ENCODE data around the gene CSH2. TPM values are rescaled to one million over a fixed set of nuclear protein-coding genes. Genes with fewer than 3 reads are reported as not detected.
"Not testable (repeated sequence)": the region's sequence is repeated elsewhere in the genome, so short reads cannot be mapped to it uniquely, and the experiment has no call there.

CSH2 gene
- not detected for total RNA-seq

DNA sequence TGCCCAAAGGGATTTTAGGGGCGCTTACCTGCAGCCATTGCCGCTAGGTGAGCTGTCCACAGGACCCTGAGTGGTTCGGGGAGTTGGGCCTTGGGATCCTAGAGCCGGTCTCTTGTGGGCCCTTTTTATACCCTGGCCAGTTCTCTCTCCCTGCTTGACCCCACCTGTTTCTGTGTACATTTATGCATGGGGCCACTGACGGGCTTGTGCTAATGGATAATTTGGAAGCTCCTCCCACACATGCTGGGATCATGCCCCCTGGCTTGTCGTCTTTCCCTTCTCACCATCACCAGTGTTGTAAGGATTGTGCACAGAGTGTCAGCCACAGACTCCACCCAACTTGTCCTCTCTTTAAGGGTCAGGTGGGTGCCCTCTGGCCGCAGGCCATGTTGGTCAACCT lies at the start of gene CSH2:
TSS of gene CSH2 (minus strand) at position 101 of the 400 bp plus-strand sequence. CDS start at position 38, 63 bp downstream.
- CTCF ChIA-PET = interaction anchor here (1.8 kb wide), 1 partner anchor 8 kb away, joined by 5 read pairs; no protein-coding TSS in a partner anchor
- H3K36me3 Mint-ChIP-seq (ENCODE audit: low read depth); H3K4me1 Mint-ChIP-seq; H3K4me3 Mint-ChIP-seq; H3K27ac Mint-ChIP-seq; POLR2A ChIA-PET; DNase-seq; H3K9me3 Mint-ChIP-seq: not testable (repeated sequence)
- H3K27me3 Mint-ChIP-seq = peaks cover 14% of the 10 kb centered on the region

GRCh38 chr17:63922402-63922801 lies 48.9 kb upstream of the CSH2 start:
- H3K9me3 Mint-ChIP-seq; H3K36me3 Mint-ChIP-seq (ENCODE audit: low read depth); POLR2A ChIA-PET; H3K4me1 Mint-ChIP-seq; H3K27me3 Mint-ChIP-seq; DNase-seq; H3K4me3 Mint-ChIP-seq; H3K27ac Mint-ChIP-seq: not testable (repeated sequence)
- CTCF ChIA-PET = interaction anchor here (1.4 to 5.8 kb wide), 3 partner anchors 24 to 105 kb away, joined by 4 to 136 read pairs (median 6); no protein-coding TSS in a partner anchor

DNA sequence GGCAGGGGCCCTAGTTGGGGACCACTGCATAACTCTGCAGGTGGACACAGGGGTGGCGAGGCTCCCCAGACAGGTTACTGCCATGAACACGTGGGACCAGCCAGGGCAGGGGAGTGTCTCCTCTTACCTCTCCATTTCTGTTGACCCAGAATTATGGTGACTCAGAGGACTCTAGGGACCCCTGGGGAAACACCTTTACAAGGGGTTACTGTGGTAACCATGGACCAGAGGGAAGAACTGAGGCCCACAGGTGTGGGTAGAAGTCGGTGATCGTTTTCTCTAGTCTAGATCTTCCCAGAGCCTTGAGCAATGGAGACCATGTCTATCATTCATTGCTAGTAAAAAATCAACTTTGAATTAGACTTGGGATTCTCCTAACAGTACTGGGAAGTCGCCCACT lies 47.3 kb upstream of the CSH2 start:
- CTCF ChIA-PET = interaction anchor here (1.8 to 5.8 kb wide), 5 partner anchors 10 to 213 kb away, joined by 4 to 136 read pairs (median 47); partner anchors contain the start of gene CD79B
- H3K36me3 Mint-ChIP-seq (ENCODE audit: low read depth); H3K4me3 Mint-ChIP-seq; H3K27ac Mint-ChIP-seq; H3K4me1 Mint-ChIP-seq; H3K9me3 Mint-ChIP-seq; DNase-seq: not testable (repeated sequence)
- POLR2A ChIA-PET = interaction anchor here (2.5 to 2.7 kb wide), 2 partner anchors 11 to 105 kb away, joined by 8 to 27 read pairs; partner anchors contain the start of gene CD79B
- peaks cover 16% of the 10 kb centered on the region for H3K27me3 Mint-ChIP-seq

GRCh38 chr17:63920050-63920449 lies 46.6 kb upstream of the CSH2 start:
- H3K36me3 Mint-ChIP-seq (ENCODE audit: low read depth); H3K4me3 Mint-ChIP-seq; H3K9me3 Mint-ChIP-seq; H3K4me1 Mint-ChIP-seq; DNase-seq; H3K27ac Mint-ChIP-seq: not testable (repeated sequence)
- CTCF ChIA-PET = interaction anchor here (0.6 to 5.8 kb wide), 37 partner anchors 10 to 1061 kb away, joined by 3 to 136 read pairs (median 5); partner anchors contain the start of genes CD79B, ERN1, ICAM2 and PRR29
- POLR2A ChIA-PET = interaction anchor here (1.0 to 3.0 kb wide), 9 partner anchors 12 to 226 kb away, joined by 3 to 27 read pairs (median 8); partner anchors contain the start of genes CD79B and ICAM2
- H3K27me3 Mint-ChIP-seq = peaks cover 19% of the 10 kb centered on the region

- Mint-ChIP-seq H3K27me3 (peaks cover 19% of the 10 kb centered on the region), H3K27ac (no peak overlapping the region), H3K4me1 (peaks cover 8% of the 10 kb centered on the region), H3K36me3 (ENCODE audit: low read depth) (no peaks in the 10 kb centered on the region), H3K4me3 (no peak overlapping the region), H3K9me3 (no peaks in the 10 kb centered on the region)
- ChIA-PET CTCF (interaction anchor here (0.6 to 5.8 kb wide), 38 partner anchors 9 to 1062 kb away, joined by 3 to 136 read pairs (median 5); partner anchors contain the start of genes CD79B, ERN1, ICAM2 and PRR29), POLR2A (interaction anchor here (1.0 to 3.0 kb wide), 13 partner anchors 13 to 227 kb away, joined by 3 to 27 read pairs (median 6); partner anchors contain the start of genes CD79B and ICAM2)
- DNase-seq = peak; percentile 79
Measured at GRCh38 chr17:63919311-63919723, 45.8 kb upstream of the CSH2 start.

DNA sequence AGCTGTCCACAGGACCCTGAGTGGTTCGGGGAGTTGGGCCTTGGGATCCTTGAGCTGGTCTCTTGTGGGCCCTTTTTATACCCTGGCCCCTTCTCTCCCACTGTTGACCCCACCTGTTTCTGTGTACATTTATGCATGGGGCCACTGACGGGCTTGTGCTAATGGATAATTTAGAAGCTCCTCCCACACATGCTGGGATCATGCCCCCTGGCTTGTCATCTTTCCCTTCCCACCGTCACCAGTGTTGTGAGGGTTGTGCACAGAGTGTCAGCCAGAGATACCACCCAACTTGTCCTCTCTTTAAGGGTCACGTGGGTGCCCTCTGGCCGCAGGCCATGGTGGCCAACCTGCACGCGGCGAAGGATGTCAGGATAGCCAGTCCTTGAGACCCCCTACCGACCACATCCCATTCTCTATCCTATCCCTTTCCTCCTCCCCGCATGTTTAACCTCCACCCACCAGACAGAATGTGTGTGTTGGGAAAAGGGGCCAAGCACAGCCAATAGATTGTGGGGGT lies 45.4 kb upstream of the CSH2 start, which contains the start of gene GH1:
TSS of gene GH1 (minus strand) at position 51 of the 517 bp plus-strand sequence. CDS start 63 bp downstream, outside the sequence.
- CTCF ChIA-PET = interaction anchor here (0.7 to 5.8 kb wide), 34 partner anchors 8 to 363 kb away, joined by 3 to 136 read pairs (median 5); partner anchors contain the start of genes CD79B, ERN1, ICAM2 and PRR29
- H3K4me3 Mint-ChIP-seq; H3K36me3 Mint-ChIP-seq (ENCODE audit: low read depth); DNase-seq; H3K9me3 Mint-ChIP-seq; H3K4me1 Mint-ChIP-seq; H3K27ac Mint-ChIP-seq: not testable (repeated sequence)
- H3K27me3 Mint-ChIP-seq = peaks cover 19% of the 10 kb centered on the region
- POLR2A ChIA-PET = interaction anchor here (1.1 to 3.0 kb wide), 12 partner anchors 13 to 227 kb away, joined by 3 to 27 read pairs (median 7); partner anchors contain the start of genes CD79B and ICAM2

DNA sequence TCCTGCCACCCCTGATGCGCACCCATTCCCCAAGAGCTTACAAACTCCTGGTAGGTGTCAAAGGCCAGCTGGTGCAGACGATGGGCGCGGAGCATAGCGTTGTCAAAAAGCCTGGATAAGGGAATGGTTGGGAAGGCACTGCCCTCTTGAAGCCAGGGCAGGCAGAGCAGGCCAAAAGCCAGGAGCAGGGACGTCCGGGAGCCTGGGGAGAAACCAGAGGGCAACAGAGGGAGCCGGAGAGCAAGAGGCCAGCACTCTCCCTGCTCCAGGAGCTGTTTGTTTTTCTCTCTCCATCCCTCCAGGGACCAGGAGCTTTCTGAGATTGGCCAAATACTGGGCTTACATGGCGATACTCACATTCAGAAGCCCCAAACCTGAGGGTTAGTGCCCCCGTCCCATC lies 44.8 kb upstream of the CSH2 start:
- no peak overlapping the region for H3K27ac Mint-ChIP-seq
- H3K27me3 Mint-ChIP-seq = peaks cover 19% of the 10 kb centered on the region
- ChIA-PET CTCF (interaction anchor here (0.7 to 5.8 kb wide), 15 partner anchors 13 to 364 kb away, joined by 3 to 136 read pairs (median 17); partner anchors contain the start of genes CD79B, ERN1, ICAM2 and PRR29), POLR2A (interaction anchor here (1.1 to 3.0 kb wide), 9 partner anchors 14 to 228 kb away, joined by 3 to 27 read pairs (median 8); partner anchors contain the start of genes CD79B and ICAM2)
- H3K36me3 Mint-ChIP-seq (ENCODE audit: low read depth) = no peaks in the 10 kb centered on the region
- DNase-seq = no peak
- H3K4me1 Mint-ChIP-seq = peaks cover 8% of the 10 kb centered on the region
- H3K9me3 Mint-ChIP-seq = no peaks in the 10 kb centered on the region
- no peak overlapping the region for H3K4me3 Mint-ChIP-seq

DNA sequence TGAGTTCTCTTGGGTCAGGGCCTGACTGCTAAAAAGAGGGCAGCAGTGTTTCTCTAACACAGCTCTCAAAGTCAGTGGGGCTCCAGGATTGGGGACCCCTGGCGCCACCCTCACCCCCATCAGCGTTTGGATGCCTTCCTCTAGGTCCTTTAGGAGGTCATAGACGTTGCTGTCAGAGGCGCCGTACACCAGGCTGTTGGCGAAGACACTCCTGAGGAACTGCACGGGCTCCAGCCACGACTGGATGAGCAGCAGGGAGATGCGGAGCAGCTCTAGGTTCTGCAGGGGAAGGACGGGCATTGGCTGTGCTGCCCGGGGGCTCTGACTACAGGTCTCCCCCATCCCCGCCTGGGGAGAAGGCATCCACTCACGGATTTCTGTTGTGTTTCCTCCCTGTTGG lies 44.2 kb upstream of the CSH2 start:
- no peak for DNase-seq
- no peak overlapping the region for H3K27ac Mint-ChIP-seq
- H3K4me1 Mint-ChIP-seq = peaks cover 8% of the 10 kb centered on the region
- H3K9me3 Mint-ChIP-seq = no peaks in the 10 kb centered on the region
- POLR2A ChIA-PET = interaction anchor here (3.0 kb wide), 1 partner anchor 216 kb away, joined by 11 read pairs; no protein-coding TSS in a partner anchor
- no peak overlapping the region for H3K4me3 Mint-ChIP-seq
- no peaks in the 10 kb centered on the region for H3K36me3 Mint-ChIP-seq (ENCODE audit: low read depth)
- CTCF ChIA-PET = interaction anchor here (1.6 to 5.8 kb wide), 8 partner anchors 13 to 217 kb away, joined by 3 to 136 read pairs (median 49); partner anchors contain the start of genes CD79B and ICAM2
- peaks cover 19% of the 10 kb centered on the region for H3K27me3 Mint-ChIP-seq

DNA sequence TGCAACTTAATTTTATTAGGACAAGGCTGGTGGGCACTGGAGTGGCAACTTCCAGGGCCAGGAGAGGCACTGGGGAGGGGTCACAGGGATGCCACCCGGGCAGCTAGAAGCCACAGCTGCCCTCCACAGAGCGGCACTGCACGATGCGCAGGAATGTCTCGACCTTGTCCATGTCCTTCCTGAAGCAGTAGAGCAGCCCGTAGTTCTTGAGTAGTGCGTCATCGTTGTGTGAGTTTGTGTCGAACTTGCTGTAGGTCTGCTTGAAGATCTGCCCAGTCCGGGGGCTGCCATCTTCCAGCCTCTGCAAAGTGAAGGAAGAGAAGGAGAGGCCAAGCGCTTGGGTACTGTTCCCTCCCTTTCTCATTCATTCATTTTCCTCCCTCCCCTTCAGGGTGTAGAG lies 43.7 kb upstream of the CSH2 start:
- H3K27ac Mint-ChIP-seq; DNase-seq; H3K36me3 Mint-ChIP-seq (ENCODE audit: low read depth); POLR2A ChIA-PET; H3K4me3 Mint-ChIP-seq; H3K9me3 Mint-ChIP-seq; H3K4me1 Mint-ChIP-seq: not testable (repeated sequence)
- CTCF ChIA-PET = interaction anchor here (3.3 to 5.8 kb wide), 6 partner anchors 29 to 217 kb away, joined by 32 to 136 read pairs (median 53); partner anchors contain the start of gene ICAM2
- H3K27me3 Mint-ChIP-seq = peaks cover 19% of the 10 kb centered on the region

DNA sequence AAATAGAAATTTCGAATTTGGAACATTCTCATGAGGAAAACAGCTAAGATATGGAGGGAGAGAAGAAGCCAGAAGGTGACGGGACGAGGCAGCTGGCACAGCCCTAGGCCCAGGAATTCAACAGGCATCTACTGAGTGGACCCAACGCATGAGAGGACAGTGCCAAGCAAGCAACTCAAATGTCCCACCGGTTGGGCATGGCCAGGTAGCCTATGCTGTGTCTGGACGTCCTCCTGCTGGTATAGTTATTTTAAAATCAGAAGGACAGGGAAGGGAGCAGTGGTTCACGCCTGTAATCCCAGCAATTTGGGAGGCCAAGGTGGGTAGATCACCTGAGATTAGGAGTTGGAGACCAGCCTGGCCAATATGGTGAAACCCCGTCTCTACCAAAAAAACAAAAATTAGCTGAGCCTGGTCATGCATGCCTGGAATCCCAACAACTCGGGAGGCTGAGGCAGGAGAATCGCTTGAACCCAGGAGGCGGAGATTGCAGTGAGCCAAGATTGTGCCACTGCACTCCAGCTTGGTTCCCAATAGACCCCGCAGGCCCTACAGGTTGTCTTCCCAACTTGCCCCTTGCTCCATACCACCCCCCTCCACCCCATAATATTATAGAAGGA lies 43.2 kb upstream of the CSH2 start:
- Mint-ChIP-seq H3K9me3 (no peaks in the 10 kb centered on the region), H3K27ac (no peak overlapping the region), H3K27me3 (peaks cover 19% of the 10 kb centered on the region), H3K4me3 (no peak overlapping the region), H3K4me1 (peaks cover 8% of the 10 kb centered on the region), H3K36me3 (ENCODE audit: low read depth) (no peaks in the 10 kb centered on the region)
- POLR2A ChIA-PET = no interaction called here
- CTCF ChIA-PET = interaction anchor here (1.1 to 4.9 kb wide), 6 partner anchors 34 to 218 kb away, joined by 3 to 55 read pairs (median 20); partner anchors contain the start of gene ICAM2
- DNase-seq = no peak

DNA sequence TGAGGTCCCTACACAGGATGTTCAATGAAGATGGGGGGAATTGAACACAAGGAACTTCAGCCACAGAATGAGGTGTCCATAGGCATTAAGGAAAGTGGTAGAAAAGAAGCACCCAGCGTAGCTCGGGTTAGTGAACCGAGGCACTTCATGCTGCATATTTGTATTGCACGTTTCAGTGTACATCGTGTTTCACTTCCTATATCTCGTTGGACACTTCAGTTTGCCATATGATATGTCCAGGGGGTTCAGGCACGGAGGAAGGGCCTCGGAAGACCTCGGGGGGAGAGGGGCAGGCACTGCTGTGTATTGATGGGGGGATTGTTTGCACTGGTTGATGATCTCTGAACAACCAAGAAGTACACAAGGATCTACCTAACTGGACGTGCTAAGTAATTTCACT lies 42.3 kb upstream of the CSH2 start:
- H3K36me3 Mint-ChIP-seq (ENCODE audit: low read depth); H3K27ac Mint-ChIP-seq; H3K9me3 Mint-ChIP-seq; H3K4me1 Mint-ChIP-seq; DNase-seq; H3K4me3 Mint-ChIP-seq: not testable (repeated sequence)
- ChIA-PET CTCF (interaction anchor here (1.0 to 4.9 kb wide), 5 partner anchors 35 to 113 kb away, joined by 3 to 51 read pairs (median 4); partner anchors contain the start of gene ICAM2), POLR2A (interaction anchor here (0.9 kb wide), 1 partner anchor 31 kb away, joined by 3 read pairs; no protein-coding TSS in a partner anchor)
- H3K27me3 Mint-ChIP-seq = peaks cover 19% of the 10 kb centered on the region

- H3K9me3 Mint-ChIP-seq = no peaks in the 10 kb centered on the region
- no peak for DNase-seq
- H3K36me3 Mint-ChIP-seq (ENCODE audit: low read depth) = no peaks in the 10 kb centered on the region
- POLR2A ChIA-PET = no interaction called here
- no peak overlapping the region for H3K27ac Mint-ChIP-seq
- H3K4me3 Mint-ChIP-seq = no peak overlapping the region
- CTCF ChIA-PET = interaction anchor here (1.5 to 2.9 kb wide), 2 partner anchors 11 to 53 kb away, joined by 3 to 13 read pairs; no protein-coding TSS in a partner anchor
- H3K4me1 Mint-ChIP-seq = peaks cover 5% of the 10 kb centered on the region
- H3K27me3 Mint-ChIP-seq = peaks cover 18% of the 10 kb centered on the region
Measured at GRCh38 chr17:63914471-63914870, 41.0 kb upstream of the CSH2 start.

All from activated CD4-positive, alpha-beta memory T cell treated with anti-CD3 and anti-CD28 coated beads, Interleukin-2, amount 10 ng/mL, durations not matched to agents 7 days and 5 days (primary cell).